ENCODE data around the gene STX8. TPM values are rescaled to one million over a fixed set of nuclear protein-coding genes. Genes with fewer than 3 reads are reported as not detected.

The STX8 gene
- total RNA-seq, 1 experiment from 2014 or later: 69.9 TPM

DNA sequence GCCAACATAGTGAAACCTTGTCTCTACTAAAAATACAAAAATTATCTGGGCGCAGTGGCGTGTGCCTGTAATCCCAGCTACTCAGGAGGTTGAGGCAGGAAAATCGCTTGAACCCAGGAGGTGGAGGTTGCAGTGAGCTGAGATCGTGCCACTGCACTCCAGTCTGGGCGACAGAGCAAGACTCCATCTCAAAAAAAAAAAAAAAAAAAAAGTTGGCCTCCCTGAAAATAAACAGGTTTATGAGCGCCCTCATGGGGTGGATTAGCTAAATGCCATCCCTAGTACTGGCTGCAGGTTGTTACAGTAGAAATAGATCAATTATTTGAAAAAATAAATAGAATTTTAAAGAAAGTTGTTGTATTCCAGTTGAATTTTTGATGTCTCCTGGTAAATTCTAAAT, 20.9 kb downstream of the STX8 start:
- peak; percentile 21 for DNase-seq (ENCODE audit: low spot score)

DNA sequence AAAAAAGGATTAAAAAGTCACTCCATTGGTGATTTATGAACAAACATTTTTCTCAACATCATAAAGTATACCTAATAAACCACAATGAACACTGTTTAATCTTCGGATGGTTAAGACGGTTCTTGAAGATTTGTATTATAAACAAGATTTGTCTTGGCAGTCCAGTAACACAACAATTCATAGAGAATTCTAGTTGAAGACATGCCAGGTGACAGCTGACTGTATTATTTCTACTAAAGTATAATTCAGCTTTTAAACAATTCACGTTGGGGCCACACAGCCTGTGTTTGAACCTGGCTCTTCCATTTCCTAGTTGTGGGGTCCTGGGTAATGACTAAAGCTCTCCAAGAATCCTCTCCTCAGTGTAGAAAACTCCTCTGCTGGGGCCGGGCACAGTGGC, 22.0 kb downstream of the STX8 start:
- DNase-seq (ENCODE audit: low spot score): no peak

DNA sequence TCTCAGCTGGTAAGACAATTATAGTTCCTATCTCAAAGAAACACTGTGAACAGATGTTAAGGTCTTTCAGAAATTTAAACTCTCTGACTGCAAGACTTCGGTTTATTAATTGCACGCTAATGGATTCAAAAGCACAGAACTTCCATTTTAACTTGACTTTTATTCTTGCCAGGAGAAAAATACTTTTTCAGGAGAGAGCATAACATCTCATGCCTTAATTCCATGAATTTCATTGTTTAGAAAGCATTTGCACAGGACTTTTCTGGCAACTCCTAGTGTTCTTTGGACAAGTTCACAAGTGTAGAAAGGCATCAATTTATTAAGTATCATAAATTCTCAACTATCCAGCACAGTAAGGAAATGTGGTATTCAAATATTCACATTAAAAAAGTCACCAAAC, 22.4 kb downstream of the STX8 start:
- no peak for DNase-seq (ENCODE audit: low spot score)

DNA sequence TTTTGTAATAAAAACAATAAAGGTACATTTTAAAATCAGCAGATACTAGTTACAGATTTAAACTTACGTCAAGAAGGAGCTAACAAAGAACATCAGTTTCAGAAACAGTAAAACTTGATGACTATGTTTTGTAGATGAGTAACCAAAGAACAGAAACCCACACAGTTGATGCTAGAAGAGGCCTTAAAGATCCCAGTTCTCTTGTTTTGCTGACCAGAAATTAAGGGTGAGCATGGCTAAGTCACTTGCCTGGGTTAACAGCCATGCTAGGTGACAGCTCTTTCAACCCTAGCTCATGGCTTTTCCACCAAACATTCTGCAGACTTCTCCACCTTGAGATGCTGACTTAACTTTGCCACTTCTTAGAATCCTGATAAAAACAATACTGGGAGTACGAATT, 26.4 kb downstream of the STX8 start:
- DNase-seq (ENCODE audit: low spot score): no peak

DNA sequence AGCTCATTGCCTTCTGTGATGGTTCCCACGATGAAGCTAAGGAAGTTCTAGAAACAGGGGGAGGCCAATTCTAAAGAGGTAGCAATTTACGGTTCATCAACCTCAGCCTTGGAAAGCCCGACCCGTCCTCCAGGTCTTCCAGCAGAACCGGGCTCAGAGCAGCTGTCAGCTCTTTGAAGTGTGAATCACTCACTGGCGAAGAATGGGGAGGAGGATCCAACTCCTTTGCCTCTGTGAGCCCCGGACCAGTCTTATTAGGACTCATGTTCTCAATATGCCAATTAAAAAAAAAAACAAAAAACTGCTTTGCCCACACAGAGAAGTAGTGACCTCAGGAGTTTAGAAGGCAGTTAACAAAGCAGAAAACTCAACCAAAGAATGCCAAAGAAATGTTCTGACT, 31.4 kb downstream of the STX8 start:
- no peak for DNase-seq (ENCODE audit: low spot score)

DNA sequence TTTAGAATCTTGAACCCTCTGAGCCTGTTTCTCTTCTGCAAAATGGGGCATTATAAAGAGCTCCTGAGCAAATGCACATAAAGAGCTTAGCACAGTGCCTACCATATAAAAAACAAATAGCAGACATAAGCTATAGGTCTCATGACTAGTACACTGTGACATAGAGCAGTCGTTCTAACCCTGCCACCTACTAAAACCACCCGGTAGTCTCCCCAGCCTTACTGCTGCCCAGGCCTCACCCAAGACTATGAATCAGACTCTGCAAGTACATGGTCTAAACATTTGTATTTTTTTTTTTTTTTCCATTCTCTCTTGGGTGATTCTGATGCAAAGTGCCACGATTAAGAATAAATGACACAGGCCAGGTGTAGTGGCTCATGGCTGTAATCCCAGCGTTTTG, 33.9 kb downstream of the STX8 start:
- no peak for DNase-seq (ENCODE audit: low spot score)

DNA sequence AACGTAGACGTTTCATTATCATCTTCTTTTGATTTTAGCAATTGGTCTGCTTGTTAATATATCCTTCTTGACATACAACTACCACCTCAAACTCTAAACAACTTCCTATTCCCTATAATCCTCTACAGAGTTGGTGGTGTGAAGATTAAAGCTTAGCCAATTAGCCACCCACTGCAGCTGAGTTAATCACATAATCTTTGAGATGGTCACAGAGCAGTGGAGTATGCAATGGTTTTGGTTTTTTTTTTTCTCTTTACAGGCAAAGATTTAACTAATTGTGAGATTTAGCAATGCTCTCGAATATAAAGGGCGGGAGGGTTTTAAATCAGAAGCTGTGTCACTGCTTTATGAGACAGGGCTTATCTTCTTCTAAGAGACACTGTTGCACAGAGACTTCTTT, 37.0 kb downstream of the STX8 start:
- DNase-seq (ENCODE audit: low spot score): no peak

DNA sequence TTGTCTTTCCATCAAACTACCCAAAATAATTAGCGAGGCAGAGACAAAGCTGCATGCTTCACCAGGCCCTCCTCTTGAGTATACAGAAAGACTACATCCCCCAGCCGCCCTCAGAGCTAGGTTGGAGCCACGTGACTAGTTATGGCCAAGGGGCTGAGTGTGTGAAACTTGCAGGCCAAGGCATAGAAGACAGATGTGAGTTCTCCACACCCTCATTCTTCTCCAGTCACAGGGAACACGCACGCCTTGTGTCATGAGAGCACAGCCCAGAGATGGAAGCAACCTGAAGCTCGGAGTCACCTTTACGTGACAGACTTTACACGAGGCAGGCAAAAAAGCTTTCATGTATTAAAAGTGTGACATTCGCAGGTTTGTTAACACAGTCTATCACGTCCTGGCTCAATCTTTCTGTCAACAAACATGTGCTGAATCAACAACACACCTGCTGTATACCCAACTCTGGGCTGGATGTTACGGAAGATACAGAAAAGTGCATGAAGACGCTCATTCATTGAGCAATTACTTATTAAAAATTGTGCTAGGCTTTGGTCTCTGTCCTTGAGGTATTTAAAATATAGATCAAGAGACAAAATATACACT, 38.3 kb downstream of the STX8 start:
- no peak for DNase-seq (ENCODE audit: low spot score)

DNA sequence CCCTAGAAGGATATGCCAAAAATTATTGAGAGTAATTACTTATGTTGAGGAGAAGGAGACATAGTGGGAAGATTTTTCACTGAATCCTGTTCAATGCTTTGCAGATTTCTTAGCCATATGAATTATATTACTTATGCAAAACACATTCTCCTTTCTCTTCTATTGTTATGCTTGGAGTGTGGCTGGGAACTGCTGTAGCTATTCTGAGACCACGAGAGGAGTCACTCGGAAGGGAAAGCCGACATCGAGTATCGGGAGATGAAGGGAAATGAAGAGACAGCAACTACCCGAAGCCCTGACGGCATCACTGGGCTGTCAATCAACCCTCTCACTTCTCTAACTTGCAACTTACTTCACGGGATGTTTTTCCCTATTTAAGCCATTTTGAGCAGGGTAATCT, 39.6 kb downstream of the STX8 start:
- DNase-seq (ENCODE audit: low spot score): no peak

DNA sequence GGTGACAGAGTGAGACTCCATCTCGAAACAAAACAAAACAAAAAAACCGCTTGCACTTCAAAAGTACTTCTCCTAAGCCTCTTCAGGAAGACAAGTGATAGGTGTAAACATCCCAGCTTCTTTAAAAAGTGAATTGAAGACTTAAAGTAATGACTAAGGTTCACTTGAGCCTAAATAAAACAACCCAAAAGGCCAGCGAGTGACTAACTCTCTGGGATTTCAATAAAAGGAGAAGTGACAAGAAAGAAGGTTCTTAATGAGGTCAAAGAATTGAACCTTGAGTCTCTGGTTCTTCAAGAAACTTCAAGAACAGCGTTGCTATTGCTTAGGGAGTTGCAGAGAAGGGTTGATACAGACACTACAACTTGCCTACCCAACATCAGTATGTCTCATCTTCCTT, 42.2 kb downstream of the STX8 start:
- DNase-seq (ENCODE audit: low spot score): no peak

DNA sequence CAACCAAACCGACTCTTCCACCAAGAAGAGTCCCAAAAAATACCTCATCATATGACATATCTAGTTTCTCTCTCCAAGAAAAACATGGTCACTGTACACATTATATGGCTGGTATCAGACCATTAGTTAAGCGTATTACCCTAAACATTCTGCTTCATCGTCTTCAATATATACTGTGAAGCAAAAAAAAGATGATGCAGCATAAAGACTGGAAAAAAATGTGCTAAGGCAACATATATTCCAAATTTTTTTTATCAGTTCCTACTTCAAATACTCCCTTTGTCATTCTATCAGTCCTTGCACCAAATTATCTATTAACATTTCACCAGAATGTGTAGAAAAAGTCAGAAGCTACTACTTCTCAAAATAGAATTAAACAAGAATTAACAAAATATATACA, 42.9 kb downstream of the STX8 start:
- no peak for DNase-seq (ENCODE audit: low spot score)

DNA sequence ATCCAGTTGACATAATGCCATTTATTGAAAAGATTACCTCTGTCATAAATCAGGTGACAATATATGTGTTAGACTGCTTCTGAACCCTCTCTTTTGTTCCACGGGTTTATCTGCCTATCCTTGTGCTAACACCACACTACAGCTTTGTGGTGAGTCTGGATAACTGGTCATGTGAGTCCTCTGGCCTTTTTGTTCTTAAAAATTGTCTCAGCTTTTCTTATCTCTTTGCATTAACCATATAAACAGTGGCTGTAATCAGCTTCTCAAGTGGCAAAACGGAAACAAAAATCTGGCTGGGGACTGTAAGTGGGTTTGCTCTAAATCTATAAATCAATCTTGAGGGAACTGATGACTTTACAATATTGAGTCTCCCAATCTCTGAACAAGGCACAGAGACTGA, 44.6 kb downstream of the STX8 start:
- no peak for DNase-seq (ENCODE audit: low spot score)

DNA sequence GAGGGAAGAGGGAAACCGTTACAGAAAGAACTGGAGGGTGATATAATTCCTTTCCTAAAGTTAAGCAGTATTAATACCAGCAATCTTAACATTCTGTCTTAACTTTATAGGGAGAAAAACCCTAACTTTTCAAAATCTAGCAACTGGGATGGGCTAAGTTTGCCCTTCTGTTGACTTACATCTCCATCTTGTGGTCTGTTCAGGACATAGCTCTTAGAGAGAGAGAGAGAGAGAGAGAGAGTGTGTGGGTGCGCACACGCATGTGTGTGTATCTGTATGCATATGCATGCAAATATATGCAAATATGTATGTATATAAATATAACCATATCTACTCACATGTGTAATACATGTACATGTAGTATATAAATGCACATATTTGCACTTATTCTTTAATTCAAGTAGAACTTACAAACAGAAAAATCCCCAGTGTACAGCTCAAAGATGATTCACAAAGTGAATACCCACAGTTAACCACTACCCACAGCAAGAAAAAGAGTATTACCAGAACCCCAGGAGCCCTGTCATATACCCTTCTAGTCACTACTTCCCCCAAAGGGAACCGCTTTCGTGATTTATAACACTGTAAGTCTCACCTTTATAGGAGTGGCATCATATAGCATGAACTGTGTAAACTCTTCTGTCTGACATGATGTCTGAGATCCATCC, 46.5 kb downstream of the STX8 start:
- no peak for DNase-seq (ENCODE audit: low spot score)

DNA sequence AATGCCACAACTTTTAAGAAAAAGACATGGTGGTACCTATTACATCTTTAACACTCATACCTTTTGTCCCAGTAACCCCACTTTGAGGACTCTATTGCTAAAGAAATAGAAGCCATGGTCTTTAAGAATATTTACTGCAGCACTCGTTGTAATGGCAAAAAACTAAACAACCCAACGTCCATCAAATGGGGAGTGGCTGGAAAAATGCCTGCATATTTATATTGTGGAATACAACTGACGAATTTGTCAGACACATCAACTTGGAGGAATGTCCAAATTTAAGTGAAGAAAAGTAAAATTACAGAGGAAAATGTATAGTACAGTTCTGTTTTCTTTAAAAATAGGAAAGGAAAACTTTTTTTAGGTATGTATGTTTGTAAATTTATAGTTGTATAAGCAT, 47.8 kb downstream of the STX8 start:
- DNase-seq (ENCODE audit: low spot score): no peak

DNA sequence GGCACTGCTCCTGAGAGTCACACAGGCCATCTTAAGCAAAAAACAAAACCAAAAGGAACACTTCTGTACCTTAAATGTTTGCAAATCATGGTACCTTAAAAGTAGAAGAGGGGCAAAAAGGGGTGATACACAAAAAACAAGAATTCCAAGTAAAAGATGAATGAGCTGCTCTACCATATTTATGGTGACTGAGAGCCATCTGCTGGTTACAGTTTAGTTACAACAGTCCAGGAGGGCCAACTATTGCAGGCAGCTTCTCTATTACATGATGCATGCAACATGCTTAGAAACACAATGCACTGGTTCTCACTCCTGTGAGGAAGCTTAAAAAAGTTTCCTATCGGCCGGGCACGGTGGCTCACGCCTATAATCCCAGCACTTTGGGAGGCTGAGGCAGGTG, 53.5 kb downstream of the STX8 start:
- peak; percentile 14 for DNase-seq (ENCODE audit: low spot score)

DNA sequence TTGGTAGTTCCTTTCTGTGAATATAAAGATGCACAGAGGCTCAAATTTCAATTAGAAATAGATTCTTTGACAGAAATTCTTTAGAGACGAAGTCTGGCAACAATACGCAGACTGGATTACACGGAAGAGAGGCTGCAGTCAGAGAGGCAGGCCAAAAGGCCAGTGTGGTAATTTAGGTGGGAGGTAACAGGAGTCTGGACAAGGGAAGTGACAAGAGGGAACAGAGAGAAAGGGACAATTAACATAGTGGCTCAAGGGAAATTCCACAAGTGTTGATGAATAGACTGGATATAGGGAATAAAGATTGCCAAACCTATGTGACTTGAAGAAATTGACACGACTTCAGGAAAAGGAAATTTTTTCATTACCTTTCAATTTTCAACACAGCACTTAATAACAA, 54.6 kb downstream of the STX8 start:
- no peak for DNase-seq (ENCODE audit: low spot score)

DNA sequence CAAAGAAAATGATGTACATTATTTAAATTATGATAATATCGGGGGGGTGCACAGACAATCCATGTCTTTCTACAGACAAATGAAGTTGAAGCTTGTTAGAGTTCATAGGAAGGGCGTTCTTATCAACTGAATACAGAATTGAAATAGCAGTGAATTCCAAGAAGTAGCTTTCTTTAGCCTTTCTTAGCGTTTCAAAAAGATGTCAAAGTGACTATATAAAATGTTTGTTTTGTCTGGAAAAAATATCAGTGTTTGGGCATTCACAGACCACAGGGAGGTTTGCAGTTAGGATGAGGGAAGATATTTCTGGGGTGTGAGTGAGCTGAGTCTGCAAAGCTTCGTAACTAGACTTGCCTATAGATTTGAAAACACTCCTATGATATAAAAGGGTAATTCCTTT, 55.0 kb downstream of the STX8 start:
- no peak for DNase-seq (ENCODE audit: low spot score)

DNA sequence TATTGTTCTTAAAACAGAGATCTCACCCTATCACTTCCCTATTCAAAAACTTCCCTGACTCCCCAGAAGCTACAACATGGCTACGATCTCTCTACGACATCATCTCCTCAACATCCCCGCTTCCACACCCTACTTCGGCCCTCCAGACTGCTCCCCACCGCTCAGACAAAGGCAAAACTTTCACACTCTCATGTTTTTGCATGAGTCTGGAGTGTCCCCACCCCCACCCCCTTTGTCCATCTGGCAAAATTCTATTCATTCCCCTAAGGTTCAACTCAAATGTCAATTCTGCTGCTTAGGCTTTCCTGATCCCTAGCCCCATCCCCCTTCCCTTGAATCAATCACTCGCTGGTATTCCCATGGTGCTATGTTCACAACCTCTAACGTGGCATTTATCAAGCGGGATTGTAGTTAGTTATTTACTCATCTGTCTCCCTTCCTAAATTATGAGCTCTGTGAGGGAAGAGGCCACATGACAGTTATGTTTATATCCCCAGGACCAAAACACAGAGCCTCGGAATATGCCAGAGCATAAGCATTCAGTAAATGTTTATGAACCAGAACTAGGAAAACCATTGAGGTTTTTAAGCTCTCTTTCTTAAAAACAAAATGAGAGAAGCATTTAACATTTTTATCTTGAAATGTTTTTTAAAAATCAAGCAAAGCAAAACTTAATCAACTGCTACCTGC, 55.9 kb downstream of the STX8 start:
- DNase-seq (ENCODE audit: low spot score): no peak

DNA sequence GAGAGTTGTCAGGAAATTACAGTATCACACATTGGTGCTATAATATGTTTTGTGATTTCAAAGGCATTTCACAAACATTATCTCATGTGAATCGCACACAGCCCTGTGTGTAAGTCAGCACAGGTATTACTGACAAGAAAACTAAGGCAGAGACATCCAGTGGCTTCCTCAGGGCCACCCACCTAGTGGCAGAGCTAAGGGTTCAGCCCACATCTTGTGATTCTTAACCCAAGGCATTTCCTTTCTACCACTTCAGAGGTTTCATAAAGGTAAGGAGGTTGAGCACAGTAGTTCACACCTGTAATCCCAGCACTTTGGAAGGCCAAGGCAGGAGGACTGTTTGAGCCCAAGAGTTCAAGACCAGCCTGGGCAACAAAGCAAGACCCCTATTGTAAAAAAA, 58.2 kb downstream of the STX8 start:
- DNase-seq (ENCODE audit: low spot score): no peak

DNA sequence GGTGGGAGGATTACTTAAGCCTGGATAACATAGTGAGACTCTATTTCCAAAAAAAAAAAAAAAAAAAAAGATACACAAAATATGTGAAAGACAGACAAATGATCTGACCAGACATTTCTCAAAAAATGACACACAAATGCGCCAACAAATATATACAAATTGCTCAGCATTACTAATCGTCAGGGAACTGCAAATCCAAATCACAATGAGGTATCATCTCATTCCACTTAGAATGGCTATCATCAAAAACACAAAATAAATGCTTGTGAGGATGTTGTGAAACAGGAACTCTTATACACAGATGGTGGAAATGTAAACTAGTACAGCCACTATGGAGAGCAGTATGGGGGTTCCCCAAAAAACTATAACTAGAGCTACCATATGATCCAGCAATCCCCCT, 62.4 kb downstream of the STX8 start:
- no peak for DNase-seq (ENCODE audit: low spot score)

DNA sequence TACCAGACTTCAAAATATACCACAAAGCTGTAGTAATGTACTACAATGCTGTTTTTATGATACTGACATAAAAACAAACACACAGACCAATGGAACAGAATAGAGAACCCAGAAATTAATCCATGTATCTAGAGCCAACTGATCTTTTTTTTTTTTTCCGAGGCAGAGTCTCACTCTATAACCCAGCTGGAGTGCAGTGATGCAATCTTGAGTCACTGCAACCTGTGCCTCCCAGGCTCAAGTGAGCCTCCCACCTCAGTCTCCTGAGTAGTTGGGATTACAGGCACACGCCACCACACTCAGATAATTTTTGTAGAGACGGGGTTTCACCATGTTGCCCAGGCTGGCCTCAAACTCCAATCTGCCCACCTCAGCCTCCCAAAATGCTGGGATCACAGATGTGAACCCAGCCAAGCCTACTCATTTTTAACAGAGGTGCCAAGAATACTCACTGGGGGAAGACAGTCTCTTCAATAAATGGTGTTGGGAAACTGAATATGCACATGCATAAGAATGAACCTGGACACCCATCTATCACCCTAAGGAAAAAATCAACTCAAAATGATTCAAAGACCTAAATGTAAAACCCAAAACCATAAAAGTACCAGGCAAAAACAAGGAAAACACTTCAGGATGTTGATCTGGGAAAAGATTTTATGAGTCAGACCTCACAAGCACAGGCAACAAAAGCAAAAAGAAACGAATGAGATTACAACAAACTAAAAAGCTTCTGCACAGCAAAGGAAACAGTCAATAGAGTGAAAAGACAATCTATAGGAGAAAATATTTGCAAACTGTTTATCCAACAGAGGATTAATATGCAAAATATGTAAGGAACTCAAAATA, 63.1 kb downstream of the STX8 start:
- DNase-seq (ENCODE audit: low spot score): peak; percentile 16

DNA sequence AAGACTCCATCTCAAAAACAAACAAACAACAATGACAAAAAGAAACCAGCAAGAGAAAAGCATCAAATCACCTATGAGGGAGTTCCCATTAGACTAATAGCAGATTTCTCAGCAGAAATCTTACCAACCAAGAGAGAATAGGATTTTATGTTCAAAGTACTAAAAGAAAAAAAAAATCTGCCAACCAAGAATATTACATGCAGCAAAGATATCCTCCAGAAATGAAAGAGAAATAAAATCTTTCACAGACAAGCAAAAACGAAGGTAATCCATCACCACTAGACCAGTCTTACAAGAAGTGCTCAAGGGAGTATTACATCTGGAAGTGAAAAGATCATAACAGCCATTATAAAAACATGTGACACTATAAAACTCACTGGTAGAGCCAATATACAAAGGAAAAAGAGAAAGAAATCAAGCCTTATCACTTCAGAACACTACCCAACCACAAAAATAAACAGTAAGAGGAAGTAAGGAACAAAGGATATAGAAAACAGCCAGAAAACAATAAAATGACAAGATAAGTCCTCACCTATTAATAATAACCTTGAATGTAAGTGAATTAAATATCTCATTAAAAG, 66.3 kb downstream of the STX8 start:
- no peak for DNase-seq (ENCODE audit: low spot score)

All from H4 (cell line).